ENCODE results near the gene NKG7. TPM values are rescaled to one million over a fixed set of nuclear protein-coding genes. Genes with fewer than 3 reads are reported as not detected.
"Not testable (repeated sequence)": the region's sequence is repeated elsewhere in the genome, so short reads cannot be mapped to it uniquely, and the experiment has no call there.

The NKG7 gene
- total RNA-seq, 2 experiments from 2014 or later: 140 to 149 TPM

DNA sequence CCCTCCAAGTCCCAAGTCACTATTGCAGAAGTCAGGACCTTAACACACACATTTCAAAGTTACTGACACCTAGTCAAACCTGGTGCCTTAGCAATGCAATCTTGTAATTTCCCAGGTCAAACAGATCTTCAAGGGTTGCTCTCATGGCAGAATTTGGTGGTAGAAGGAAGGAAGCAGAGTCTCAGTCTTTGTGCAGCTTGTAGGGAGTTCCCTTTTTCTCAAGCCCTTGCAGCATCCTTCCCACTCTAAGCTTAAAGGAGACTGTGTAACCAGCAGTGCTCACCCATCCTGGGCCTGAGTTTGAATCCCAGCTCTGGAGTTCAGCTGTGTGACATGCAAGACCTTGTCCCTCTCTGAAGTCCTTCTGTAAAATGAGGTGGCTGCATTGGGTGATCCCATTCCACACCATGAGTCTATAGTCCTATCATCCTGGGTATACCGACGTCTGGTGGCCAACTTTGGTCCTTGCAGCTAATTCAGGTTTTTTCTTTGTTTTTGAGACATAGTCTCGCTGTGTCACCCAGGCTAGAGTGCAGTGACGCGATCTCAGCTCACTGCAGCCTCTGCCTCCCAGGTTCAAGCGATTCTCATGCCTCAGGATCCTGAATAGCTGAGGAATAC is 35.2 kb upstream of the NKG7 start:
- Mint-ChIP-seq H3K9me3 (peaks cover 12% of the 10 kb centered on the region), H3K4me1 (ENCODE audit: low read depth) (peaks cover 7% of the 10 kb centered on the region)

GRCh38 chr19:51402117-51402516 is 29.7 kb upstream of the NKG7 start:
- peaks cover 26% of the 10 kb centered on the region for H3K36me3 Mint-ChIP-seq
- no peak overlapping the region for H3K4me3 Mint-ChIP-seq
- no peak for DNase-seq
- H3K27ac Mint-ChIP-seq: no peak overlapping the region
- H3K4me1 Mint-ChIP-seq (ENCODE audit: low read depth): peaks cover 3% of the 10 kb centered on the region
- H3K9me3 Mint-ChIP-seq: peaks cover 25% of the 10 kb centered on the region
- intact Hi-C loops (cut with micrococcal nuclease): no loop called here
- H3K27me3 Mint-ChIP-seq: no peaks in the 10 kb centered on the region
- ChIA-PET CTCF (interaction anchor here (4.1 kb wide), 1 partner anchor 18 kb away, joined by 13 read pairs; no protein-coding TSS in a partner anchor), POLR2A (no interaction called here)

More for the DNA sequence above, 35.2 kb upstream of the NKG7 start:
- Mint-ChIP-seq H3K27ac (no peak overlapping the region), H3K27me3 (peaks cover 5% of the 10 kb centered on the region), H3K36me3 (peaks cover 13% of the 10 kb centered on the region), H3K4me3 (no peak overlapping the region)
- intact Hi-C loops (cut with micrococcal nuclease): loop anchor here (1.0 kb wide), 1 partner anchor 68 kb away; no protein-coding TSS in a partner anchor
- POLR2A ChIA-PET: no interaction called here
- peak; percentile 56 for DNase-seq
- CTCF ChIA-PET: interaction anchor here (0.7 to 3.7 kb wide), 13 partner anchors 9 to 249 kb away, joined by 3 to 30 read pairs (median 4); partner anchors contain the start of genes NKG7 and VSIG10L

- H3K27ac Mint-ChIP-seq, DNase-seq, POLR2A ChIA-PET, H3K4me3 Mint-ChIP-seq, H3K27me3 Mint-ChIP-seq: not testable (repeated sequence)
- Mint-ChIP-seq H3K9me3 (peaks cover 25% of the 10 kb centered on the region), H3K4me1 (ENCODE audit: low read depth) (peaks cover 12% of the 10 kb centered on the region), H3K36me3 (peaks cover 29% of the 10 kb centered on the region)
- intact Hi-C loops (cut with micrococcal nuclease): loop anchor here (10.0 kb wide), 1 partner anchor 195 kb away; no protein-coding TSS in a partner anchor
- CTCF ChIA-PET: interaction anchor here (0.9 to 7.7 kb wide), 6 partner anchors 18 to 257 kb away, joined by 3 to 54 read pairs (median 13); no protein-coding TSS in a partner anchor
Measured at GRCh38 chr19:51399936-51400335, 27.5 kb upstream of the NKG7 start.

DNA sequence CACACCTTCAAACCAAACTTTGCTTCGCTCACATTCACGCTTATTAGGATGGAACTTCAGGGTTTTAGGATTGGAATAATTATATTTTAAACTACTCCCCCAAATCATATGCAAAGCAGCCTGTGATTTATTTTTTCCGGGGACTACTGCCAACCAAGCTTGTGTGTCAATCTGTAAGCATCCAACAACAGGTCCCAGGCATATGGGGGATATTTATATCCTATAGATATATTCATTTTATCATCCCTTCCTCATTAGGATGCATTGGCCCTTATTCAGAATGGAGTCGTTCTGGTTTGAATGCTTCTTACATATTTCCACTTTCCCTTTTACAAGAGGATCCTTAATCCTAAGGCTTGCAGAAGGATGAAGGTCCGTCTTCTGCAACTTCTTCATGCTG is 26.8 kb upstream of the NKG7 start:
- peaks cover 14% of the 10 kb centered on the region for H3K4me1 Mint-ChIP-seq (ENCODE audit: low read depth)
- DNase-seq: no peak
- intact Hi-C loops (cut with micrococcal nuclease): loop anchor here (10.0 kb wide), 1 partner anchor 196 kb away; no protein-coding TSS in a partner anchor
- no peak overlapping the region for H3K4me3 Mint-ChIP-seq
- CTCF ChIA-PET: interaction anchor here (0.6 to 7.7 kb wide), 14 partner anchors 9 to 262 kb away, joined by 3 to 54 read pairs (median 6); partner anchors contain the start of genes SIGLEC10 and VSIG10L
- POLR2A ChIA-PET: no interaction called here
- no peaks in the 10 kb centered on the region for H3K27me3 Mint-ChIP-seq
- H3K36me3 Mint-ChIP-seq: peaks cover 33% of the 10 kb centered on the region
- peaks cover 25% of the 10 kb centered on the region for H3K9me3 Mint-ChIP-seq
- no peak overlapping the region for H3K27ac Mint-ChIP-seq

GRCh38 chr19:51398096-51398704 is 25.7 kb upstream of the NKG7 start:
- no peaks in the 10 kb centered on the region for H3K27me3 Mint-ChIP-seq
- POLR2A ChIA-PET: no interaction called here
- H3K27ac Mint-ChIP-seq: no peak overlapping the region
- peaks cover 20% of the 10 kb centered on the region for H3K4me1 Mint-ChIP-seq (ENCODE audit: low read depth)
- no peak overlapping the region for H3K4me3 Mint-ChIP-seq
- H3K9me3 Mint-ChIP-seq: peaks cover 18% of the 10 kb centered on the region
- DNase-seq: no peak
- CTCF ChIA-PET: interaction anchor here (0.8 to 7.7 kb wide), 17 partner anchors 10 to 263 kb away, joined by 3 to 54 read pairs (median 6); partner anchors contain the start of genes SIGLEC10, VSIG10L and ZNF175
- intact Hi-C loops (cut with micrococcal nuclease): loop anchor here (10.0 kb wide), 1 partner anchor 197 kb away; no protein-coding TSS in a partner anchor
- peaks cover 26% of the 10 kb centered on the region for H3K36me3 Mint-ChIP-seq

GRCh38 chr19:51397453-51397852 is 25.0 kb upstream of the NKG7 start:
- H3K9me3 Mint-ChIP-seq: peaks cover 11% of the 10 kb centered on the region
- POLR2A ChIA-PET, H3K27ac Mint-ChIP-seq, H3K4me3 Mint-ChIP-seq, H3K27me3 Mint-ChIP-seq, DNase-seq: not testable (repeated sequence)
- peaks cover 25% of the 10 kb centered on the region for H3K4me1 Mint-ChIP-seq (ENCODE audit: low read depth)
- peaks cover 20% of the 10 kb centered on the region for H3K36me3 Mint-ChIP-seq
- CTCF ChIA-PET: interaction anchor here (1.5 to 7.7 kb wide), 11 partner anchors 10 to 264 kb away, joined by 4 to 54 read pairs (median 9); partner anchors contain the start of gene VSIG10L
- intact Hi-C loops (cut with micrococcal nuclease): loop anchor here (10.0 kb wide), 1 partner anchor 197 kb away; no protein-coding TSS in a partner anchor

GRCh38 chr19:51396175-51396574 is 23.7 kb upstream of the NKG7 start:
- intact Hi-C loops (cut with micrococcal nuclease): loop anchor here (10.0 kb wide), 1 partner anchor 199 kb away; no protein-coding TSS in a partner anchor
- no peaks in the 10 kb centered on the region for H3K27me3 Mint-ChIP-seq
- peaks cover 3% of the 10 kb centered on the region for H3K9me3 Mint-ChIP-seq
- H3K27ac Mint-ChIP-seq: no peak overlapping the region
- H3K36me3 Mint-ChIP-seq: peaks cover 11% of the 10 kb centered on the region
- H3K4me1 Mint-ChIP-seq (ENCODE audit: low read depth): peaks cover 27% of the 10 kb centered on the region
- no peak for DNase-seq
- H3K4me3 Mint-ChIP-seq: peak overlapping the region; percentile 84
- ChIA-PET POLR2A (interaction anchor here (1.1 to 4.1 kb wide), 6 partner anchors 21 to 59 kb away, joined by 3 to 27 read pairs (median 12); partner anchors contain the start of genes CLDND2, ETFB, NKG7 and SIGLEC10), CTCF (interaction anchor here (0.7 to 7.7 kb wide), 12 partner anchors 16 to 301 kb away, joined by 3 to 54 read pairs (median 6); partner anchors contain the start of gene VSIG10L)

DNA sequence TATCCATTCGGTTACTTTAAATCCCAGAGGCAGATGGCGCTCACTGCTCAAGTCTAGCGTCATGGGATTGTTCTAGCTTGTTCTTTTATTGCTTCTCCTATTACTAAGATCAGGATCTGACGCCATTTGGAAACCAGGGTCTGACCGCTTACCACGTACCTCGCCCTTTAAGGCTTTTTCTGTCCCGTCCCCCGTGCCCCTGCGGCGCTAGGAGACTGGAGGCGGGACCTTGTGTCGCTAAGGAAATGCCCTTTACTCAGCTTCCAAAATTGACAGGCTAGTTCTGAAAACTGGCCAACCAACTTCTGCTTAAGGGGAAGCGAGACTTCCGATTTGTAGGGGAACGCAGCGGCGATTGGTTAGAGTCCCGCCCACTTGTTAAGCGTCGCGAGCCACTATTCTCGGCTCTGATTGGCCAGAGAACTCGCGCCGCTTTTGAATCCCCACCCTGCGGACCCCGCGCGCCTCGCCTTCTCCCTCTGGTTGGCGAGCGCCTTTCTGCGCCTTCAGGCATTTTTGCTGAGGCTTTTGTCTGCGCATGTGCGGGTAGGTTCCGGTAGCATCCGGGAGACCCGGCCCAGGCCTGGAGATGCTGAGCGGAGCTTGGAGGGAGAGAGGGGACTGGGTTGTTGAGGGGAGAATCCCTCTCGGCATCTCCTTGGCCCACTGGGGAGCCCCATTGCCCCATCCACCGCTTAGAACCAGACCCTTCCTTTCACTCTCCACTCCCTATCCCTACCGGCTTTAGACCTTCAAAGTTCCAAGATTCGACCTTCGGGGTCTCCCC is 21.8 kb upstream of the NKG7 start:
- H3K27ac Mint-ChIP-seq: peak overlapping the region; percentile 92
- H3K27me3 Mint-ChIP-seq: peaks cover 2% of the 10 kb centered on the region
- ChIA-PET CTCF (interaction anchor here (0.7 to 7.7 kb wide), 15 partner anchors 13 to 263 kb away, joined by 3 to 54 read pairs (median 4); partner anchors contain the start of genes NKG7 and VSIG10L), POLR2A (interaction anchor here (0.9 to 4.1 kb wide), 11 partner anchors 13 to 309 kb away, joined by 3 to 27 read pairs (median 5); partner anchors contain the start of genes CLDND2, ETFB, NKG7 and SIGLEC10)
- H3K4me3 Mint-ChIP-seq: peak overlapping the region; percentile 84
- H3K36me3 Mint-ChIP-seq: peaks cover 9% of the 10 kb centered on the region
- H3K9me3 Mint-ChIP-seq: no peaks in the 10 kb centered on the region
- DNase-seq: peak; percentile 98
- intact Hi-C loops (cut with micrococcal nuclease): loop anchor here (1.0 to 10.0 kb wide), 8 partner anchors 21 to 280 kb away; no protein-coding TSS in a partner anchor
- peaks cover 29% of the 10 kb centered on the region for H3K4me1 Mint-ChIP-seq (ENCODE audit: low read depth)

DNA sequence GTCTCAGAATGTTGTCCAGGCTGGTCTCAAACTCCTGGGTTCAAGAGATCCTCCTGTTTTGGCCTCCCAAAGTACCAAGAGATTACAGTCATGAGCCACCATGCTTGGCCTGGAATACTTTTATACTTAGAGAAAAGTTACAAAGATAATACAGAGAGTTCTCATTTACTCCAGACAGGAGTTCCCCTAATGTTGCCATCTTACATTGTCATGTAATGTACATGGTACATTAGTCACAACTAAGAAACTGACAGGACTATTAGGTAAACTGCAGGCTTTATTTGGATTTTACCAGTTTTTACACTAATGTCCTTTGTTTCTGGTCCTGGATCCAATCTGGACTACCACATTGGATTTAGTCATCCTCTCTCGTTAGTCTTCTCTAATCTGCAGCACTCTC is 20.2 kb upstream of the NKG7 start:
- peak overlapping the region; percentile 17 for H3K4me3 Mint-ChIP-seq
- POLR2A ChIA-PET: interaction anchor here (4.1 kb wide), 1 partner anchor 25 kb away, joined by 22 read pairs; the partner anchor contains the start of gene CLDND2
- intact Hi-C loops (cut with micrococcal nuclease): loop anchor here (10.0 kb wide), 1 partner anchor 202 kb away; no protein-coding TSS in a partner anchor
- no peak for DNase-seq
- CTCF ChIA-PET: interaction anchor here (2.9 to 3.9 kb wide), 2 partner anchors 15 to 25 kb away, joined by 12 read pairs; no protein-coding TSS in a partner anchor
- no peaks in the 10 kb centered on the region for H3K9me3 Mint-ChIP-seq
- H3K4me1 Mint-ChIP-seq (ENCODE audit: low read depth): peaks cover 26% of the 10 kb centered on the region
- H3K27me3 Mint-ChIP-seq: peaks cover 2% of the 10 kb centered on the region
- H3K27ac Mint-ChIP-seq: peak overlapping the region; percentile 75
- peaks cover 9% of the 10 kb centered on the region for H3K36me3 Mint-ChIP-seq

- Mint-ChIP-seq H3K36me3 (peaks cover 9% of the 10 kb centered on the region), H3K4me3 (no peak overlapping the region), H3K9me3 (no peaks in the 10 kb centered on the region), H3K27me3 (peaks cover 2% of the 10 kb centered on the region), H3K4me1 (ENCODE audit: low read depth) (peaks cover 23% of the 10 kb centered on the region), H3K27ac (no peak overlapping the region)
- no peak for DNase-seq
- ChIA-PET POLR2A (no interaction called here), CTCF (no interaction called here)
- intact Hi-C loops (cut with micrococcal nuclease): loop anchor here (10.0 kb wide), 1 partner anchor 204 kb away; no protein-coding TSS in a partner anchor
Measured at GRCh38 chr19:51391073-51391611, 18.7 kb upstream of the NKG7 start.

GRCh38 chr19:51389143-51389542 is 16.7 kb upstream of the NKG7 start:
- H3K27ac Mint-ChIP-seq: no peak overlapping the region
- H3K4me3 Mint-ChIP-seq: no peak overlapping the region
- peaks cover 2% of the 10 kb centered on the region for H3K27me3 Mint-ChIP-seq
- no peak for DNase-seq
- H3K9me3 Mint-ChIP-seq: no peaks in the 10 kb centered on the region
- CTCF ChIA-PET: no interaction called here
- peaks cover 16% of the 10 kb centered on the region for H3K4me1 Mint-ChIP-seq (ENCODE audit: low read depth)
- no peaks in the 10 kb centered on the region for H3K36me3 Mint-ChIP-seq
- intact Hi-C loops (cut with micrococcal nuclease): no loop called here
- POLR2A ChIA-PET: interaction anchor here (0.6 kb wide), 1 partner anchor 22 kb away, joined by 3 read pairs; no protein-coding TSS in a partner anchor

Data from activated CD4-positive, alpha-beta memory T cell treated with anti-CD3 and anti-CD28 coated beads for 36 hours (primary cell).